ENCODE measurements around the gene SLC9A1.
"Not testable (repeated sequence)": the region's sequence is repeated elsewhere in the genome, so short reads cannot be mapped to it uniquely, and the experiment has no call there.

Gene SLC9A1

GRCh38 chr1:27192039-27192529 is 37.2 kb upstream of the SLC9A1 start:
- H4K91ac ChIP-seq (ENCODE audit: low read length), result no peak overlapping the region
- no peak overlapping the region for H3K9ac ChIP-seq (ENCODE audit: low read length)
- no peak overlapping the region for H4K8ac ChIP-seq (ENCODE audit: low read length)
- no peaks in the 10 kb centered on the region for H3K4me1 ChIP-seq (ENCODE audit: control insufficient read depth, insufficient read depth, low read depth, low read length)
- no peak overlapping the region for H2AK5ac ChIP-seq (ENCODE audit: low read length, severe bottlenecking)
- H3K4me3 ChIP-seq (ENCODE audit: insufficient read depth in 1 of 2, low read depth in 1 of 2, low read length in 2 of 2), result no peak overlapping the region
- no peaks in the 10 kb centered on the region for H3K79me1 ChIP-seq (replicated peaks; ENCODE audit: low read length, poor library complexity, severe bottlenecking)
- H3K36me3 ChIP-seq (ENCODE audit: control insufficient read depth in 1 of 2, insufficient read depth in 2 of 2, low read depth in 1 of 2, low read length in 2 of 2), result no peaks in the 10 kb centered on the region
- no peak overlapping the region for H3K23ac ChIP-seq (ENCODE audit: low read length in 2 of 2)
- H2AFZ ChIP-seq (ENCODE audit: low read depth, low read length), result no peak overlapping the region
- H3K9me3 ChIP-seq (ENCODE audit: control insufficient read depth, low read length), result no peaks in the 10 kb centered on the region
- no peak overlapping the region for H3K14ac ChIP-seq (ENCODE audit: low read length in 2 of 2)
- H3K27ac ChIP-seq (ENCODE audit: low read length, poor library complexity, severe bottlenecking), result no peak overlapping the region
- no peak overlapping the region for H2BK12ac ChIP-seq (ENCODE audit: low read length in 2 of 2)
- H3K18ac ChIP-seq (ENCODE audit: low read depth in 1 of 2, low read length in 2 of 2), result no peak overlapping the region
- H2BK5ac ChIP-seq (ENCODE audit: low read depth, low read length, poor library complexity, severe bottlenecking), result no peak overlapping the region
- no peak overlapping the region for H3K4me2 ChIP-seq (ENCODE audit: low read length, poor library complexity, severe bottlenecking)
- H3K27me3 ChIP-seq (ENCODE audit: control insufficient read depth in 1 of 2, insufficient read depth in 1 of 2, low read length in 2 of 2), result peaks cover 0 to 5% of the 10 kb centered on the region in 2 experiments
- H2BK120ac ChIP-seq (ENCODE audit: low read depth, low read length), result no peak overlapping the region
- no peak overlapping the region for H2BK15ac ChIP-seq (ENCODE audit: low read depth, poor library complexity, severe bottlenecking)
- 82% methylated on average over 7 of the region's 8 CpGs for WGBS
- DNase-seq, result no peak
- no peak overlapping the region for H3K4ac ChIP-seq (ENCODE audit: low read depth in 1 of 2, low read length in 2 of 2)

DNA sequence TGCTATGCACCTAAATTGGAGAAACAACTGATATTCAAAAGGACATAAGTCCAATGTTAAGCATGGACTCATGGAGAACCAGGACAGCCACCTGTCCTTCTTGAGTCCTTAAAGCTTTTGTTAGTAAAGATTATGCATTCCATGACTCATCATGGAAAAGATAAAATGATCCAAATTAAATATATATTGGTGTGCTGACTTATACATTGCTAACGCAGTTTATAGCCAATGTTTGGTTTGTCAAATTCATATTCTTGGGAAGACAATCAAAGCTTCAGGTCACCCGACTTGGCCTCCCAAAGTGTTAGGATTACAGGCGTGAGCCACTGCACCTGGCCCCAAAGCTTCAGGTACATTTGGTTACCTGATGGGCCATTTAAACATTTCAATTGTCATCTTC is 29.7 kb upstream of the SLC9A1 start:
- not testable (repeated sequence) for H3K14ac ChIP-seq (ENCODE audit: low read length in 2 of 2); H3K27ac ChIP-seq (ENCODE audit: low read length, poor library complexity, severe bottlenecking); H3K4me3 ChIP-seq (ENCODE audit: insufficient read depth in 1 of 2, low read depth in 1 of 2, low read length in 2 of 2); H3K23ac ChIP-seq (ENCODE audit: low read length in 2 of 2); H2BK12ac ChIP-seq (ENCODE audit: low read length in 2 of 2); H2AK5ac ChIP-seq (ENCODE audit: low read length, severe bottlenecking); H3K36me3 ChIP-seq (ENCODE audit: control insufficient read depth in 1 of 2, insufficient read depth in 2 of 2, low read depth in 1 of 2, low read length in 2 of 2); H3K4me2 ChIP-seq (ENCODE audit: low read length, poor library complexity, severe bottlenecking); H4K8ac ChIP-seq (ENCODE audit: low read length); H3K18ac ChIP-seq (ENCODE audit: low read depth in 1 of 2, low read length in 2 of 2); H2AFZ ChIP-seq (ENCODE audit: low read depth, low read length); H3K4me1 ChIP-seq (ENCODE audit: control insufficient read depth, insufficient read depth, low read depth, low read length); H2BK5ac ChIP-seq (ENCODE audit: low read depth, low read length, poor library complexity, severe bottlenecking); H3K9ac ChIP-seq (ENCODE audit: low read length); H3K27me3 ChIP-seq (ENCODE audit: control insufficient read depth in 1 of 2, insufficient read depth in 1 of 2, low read length in 2 of 2); H2BK120ac ChIP-seq (ENCODE audit: low read depth, low read length); H3K4ac ChIP-seq (ENCODE audit: low read depth in 1 of 2, low read length in 2 of 2); H4K91ac ChIP-seq (ENCODE audit: low read length); DNase-seq; H3K79me1 ChIP-seq (replicated peaks; ENCODE audit: low read length, poor library complexity, severe bottlenecking); H2BK15ac ChIP-seq (ENCODE audit: low read depth, poor library complexity, severe bottlenecking)
- WGBS, result 86% methylated on average over 3 of the region's 3 CpGs
- peaks cover 13% of the 10 kb centered on the region for H3K9me3 ChIP-seq (ENCODE audit: control insufficient read depth, low read length)

GRCh38 chr1:27179979-27180378 is 25.1 kb upstream of the SLC9A1 start:
- no peaks in the 10 kb centered on the region for H3K4me1 ChIP-seq (ENCODE audit: control insufficient read depth, insufficient read depth, low read depth, low read length)
- WGBS, result 80% methylated on average over 3 of the region's 3 CpGs
- H3K27ac ChIP-seq (ENCODE audit: low read length, poor library complexity, severe bottlenecking), result no peak overlapping the region

DNA sequence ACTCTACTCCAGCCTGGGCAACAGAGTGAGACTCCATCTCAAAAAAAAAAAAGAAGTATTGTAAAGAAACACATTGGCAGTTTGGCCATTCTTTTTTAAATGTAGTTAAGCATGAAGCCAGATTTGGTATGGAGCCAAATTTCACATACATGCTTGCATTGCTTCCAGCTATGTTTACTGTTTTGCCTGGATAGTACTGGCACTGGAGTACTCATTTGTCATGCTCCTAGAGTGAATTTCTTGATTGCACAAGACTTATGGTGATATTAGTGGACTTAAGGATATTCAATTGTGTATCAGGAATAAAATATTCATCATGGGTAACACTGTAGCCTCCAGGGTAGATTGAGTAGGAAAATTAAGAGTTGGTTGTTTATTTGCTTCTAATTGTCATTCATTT is 24.5 kb upstream of the SLC9A1 start:
- no peak overlapping the region for H3K4ac ChIP-seq (ENCODE audit: low read depth in 1 of 2, low read length in 2 of 2)

More at GRCh38 chr1:27179979-27180378, 25.1 kb upstream of the SLC9A1 start:
- no peak overlapping the region for H2BK120ac ChIP-seq (ENCODE audit: low read depth, low read length)
- no peak overlapping the region for H2BK15ac ChIP-seq (ENCODE audit: low read depth, poor library complexity, severe bottlenecking)
- H3K14ac ChIP-seq (ENCODE audit: low read length in 2 of 2), result no peak overlapping the region
- DNase-seq, result no peak
- H3K4me3 ChIP-seq (ENCODE audit: insufficient read depth in 1 of 2, low read depth in 1 of 2, low read length in 2 of 2), result no peak overlapping the region
- H3K4ac ChIP-seq (ENCODE audit: low read depth in 1 of 2, low read length in 2 of 2), result no peak overlapping the region
- no peak overlapping the region for H4K91ac ChIP-seq (ENCODE audit: low read length)
- no peaks in the 10 kb centered on the region for H3K27me3 ChIP-seq (ENCODE audit: control insufficient read depth in 1 of 2, insufficient read depth in 1 of 2, low read length in 2 of 2)
- no peak overlapping the region for H4K8ac ChIP-seq (ENCODE audit: low read length)
- H3K18ac ChIP-seq (ENCODE audit: low read depth in 1 of 2, low read length in 2 of 2), result no peak overlapping the region
- no peak overlapping the region for H2AK5ac ChIP-seq (ENCODE audit: low read length, severe bottlenecking)
- H3K79me1 ChIP-seq (replicated peaks; ENCODE audit: low read length, poor library complexity, severe bottlenecking), result no peaks in the 10 kb centered on the region
- no peak overlapping the region for H3K23ac ChIP-seq (ENCODE audit: low read length in 2 of 2)
- H2BK12ac ChIP-seq (ENCODE audit: low read length in 2 of 2), result no peak overlapping the region
- H2AFZ ChIP-seq (ENCODE audit: low read depth, low read length), result no peak overlapping the region
- no peak overlapping the region for H3K9ac ChIP-seq (ENCODE audit: low read length)
- H3K4me2 ChIP-seq (ENCODE audit: low read length, poor library complexity, severe bottlenecking), result no peak overlapping the region
- no peaks in the 10 kb centered on the region for H3K36me3 ChIP-seq (ENCODE audit: control insufficient read depth in 1 of 2, insufficient read depth in 2 of 2, low read depth in 1 of 2, low read length in 2 of 2)
- H2BK5ac ChIP-seq (ENCODE audit: low read depth, low read length, poor library complexity, severe bottlenecking), result no peak overlapping the region
- peaks cover 13% of the 10 kb centered on the region for H3K9me3 ChIP-seq (ENCODE audit: control insufficient read depth, low read length)

More for the DNA sequence above, 24.5 kb upstream of the SLC9A1 start:
- no peak overlapping the region for H3K23ac ChIP-seq (ENCODE audit: low read length in 2 of 2)
- H3K9me3 ChIP-seq (ENCODE audit: control insufficient read depth, low read length), result peaks cover 13% of the 10 kb centered on the region
- no peak overlapping the region for H3K9ac ChIP-seq (ENCODE audit: low read length)
- no peak overlapping the region for H2BK5ac ChIP-seq (ENCODE audit: low read depth, low read length, poor library complexity, severe bottlenecking)
- no peak overlapping the region for H3K18ac ChIP-seq (ENCODE audit: low read depth in 1 of 2, low read length in 2 of 2)
- H3K4me1 ChIP-seq (ENCODE audit: control insufficient read depth, insufficient read depth, low read depth, low read length), result no peaks in the 10 kb centered on the region
- no peaks in the 10 kb centered on the region for H3K79me1 ChIP-seq (replicated peaks; ENCODE audit: low read length, poor library complexity, severe bottlenecking)
- H3K27me3 ChIP-seq (ENCODE audit: control insufficient read depth in 1 of 2, insufficient read depth in 1 of 2, low read length in 2 of 2), result no peaks in the 10 kb centered on the region
- H3K36me3 ChIP-seq (ENCODE audit: control insufficient read depth in 1 of 2, insufficient read depth in 2 of 2, low read depth in 1 of 2, low read length in 2 of 2), result no peaks in the 10 kb centered on the region
- no peak overlapping the region for H3K4me2 ChIP-seq (ENCODE audit: low read length, poor library complexity, severe bottlenecking)
- no peak overlapping the region for H3K27ac ChIP-seq (ENCODE audit: low read length, poor library complexity, severe bottlenecking)
- H4K8ac ChIP-seq (ENCODE audit: low read length), result no peak overlapping the region
- H2BK120ac ChIP-seq (ENCODE audit: low read depth, low read length), result no peak overlapping the region
- no peak overlapping the region for H2BK15ac ChIP-seq (ENCODE audit: low read depth, poor library complexity, severe bottlenecking)
- H2BK12ac ChIP-seq (ENCODE audit: low read length in 2 of 2), result no peak overlapping the region
- H2AK5ac ChIP-seq (ENCODE audit: low read length, severe bottlenecking), result no peak overlapping the region
- peak; percentile 40 for DNase-seq
- no peak overlapping the region for H3K4me3 ChIP-seq (ENCODE audit: insufficient read depth in 1 of 2, low read depth in 1 of 2, low read length in 2 of 2)
- no peak overlapping the region for H3K14ac ChIP-seq (ENCODE audit: low read length in 2 of 2)
- no peak overlapping the region for H4K91ac ChIP-seq (ENCODE audit: low read length)
- no peak overlapping the region for H2AFZ ChIP-seq (ENCODE audit: low read depth, low read length)

All from mesenchymal stem cell (in vitro differentiated cells and primary cell).